HEK293 (cell line): ENCODE results near the gene SLC44A1.

Source experiments
- CTCF ChIA-PET: fragments of 350-600 bp; formaldehyde crosslinking; extraction: SDS; loops from one replicate; lab custom pipeline; 2021; ENCODE audit warnings: antibody characterized with exemption; lab: Yijun Ruan, JAX
- POLR2A ChIA-PET: fragments of 300-600 bp; formaldehyde crosslinking; extraction: SDS; loops from one replicate; lab custom pipeline; 2020; ENCODE audit warnings: antibody characterized with exemption, inconsistent platforms; lab: Yijun Ruan, JAX
- H3K27ac ChIP-seq: fragments of 200-500 bp; sonication (Bioruptor generic); 2 replicates; pipeline ENCODE4 v1.5.1; 2014; ENCODE audit warnings: low read depth, low read length, control low read depth, inconsistent platforms; ENCODE audit errors: extremely low read depth
- H3K36me3 ChIP-seq, 2 experiments: fragments of 200-500 bp in 1 of 2; sonication (Bioruptor generic) in 1 of 2; 1 replicate in 1 of 2; 2 replicates in 1 of 2; pipeline ENCODE4 v1.5.1; 2014 to 2017; ENCODE audit warnings: inconsistent platforms in 2 of 2, low read length in 2 of 2; ENCODE audit not compliant: control insufficient read depth in 2 of 2, insufficient read depth in 1 of 2
- H3K4me1 ChIP-seq: fragments of 200-500 bp; sonication (Bioruptor generic); 2 replicates; pipeline ENCODE4 v1.5.1; 2014; ENCODE audit warnings: mild to moderate bottlenecking, low read length, inconsistent platforms; ENCODE audit not compliant: control insufficient read depth, insufficient read depth
- H3K4me3 ChIP-seq: 2 replicates; pipeline ENCODE4 v1.5.1; 2011; ENCODE audit warnings: low read depth, mild to moderate bottlenecking, control low read depth, low read length, moderate library complexity
- H3K9me3 ChIP-seq: fragments of 200-500 bp; sonication (Bioruptor generic); 2 replicates; pipeline ENCODE4 v1.5.1; 2014; ENCODE audit warnings: low read depth, low read length, inconsistent platforms; ENCODE audit not compliant: control insufficient read depth, insufficient read depth
- BCL6B ChIP-seq: fragments of 450-650 bp; formaldehyde crosslinking; IDR thresholded peaks from 2 replicates; pipeline ENCODE4 v1.5.1; 2017; ENCODE audit warnings: missing biosample characterization, missing genetic modification characterization
- HOXC10 ChIP-seq: sonication (generic); formaldehyde crosslinking; IDR thresholded peaks from 2 replicates; pipeline ENCODE4 v1.8.1; 2023; ENCODE audit warnings: mild to moderate bottlenecking, missing genetic modification reagents
- PRDM1 ChIP-seq: fragments of 450-650 bp; formaldehyde crosslinking; IDR thresholded peaks from 2 replicates; pipeline ENCODE4; 2016; ENCODE audit warnings: missing biosample characterization, missing genetic modification characterization
- PRDM6 ChIP-seq: fragments of 450-650 bp; formaldehyde crosslinking; IDR thresholded peaks from 2 replicates; pipeline ENCODE4 v1.5.1; 2017; ENCODE audit warnings: missing biosample characterization, missing genetic modification characterization
- YY2 ChIP-seq: fragments of 450-650 bp; formaldehyde crosslinking; IDR thresholded peaks from 2 replicates; pipeline ENCODE4 v1.5.1; 2016; ENCODE audit warnings: missing biosample characterization, missing genetic modification characterization
- ZBTB10 ChIP-seq: fragments of 450-650 bp; formaldehyde crosslinking; IDR thresholded peaks from 2 replicates; pipeline ENCODE4 v1.5.1; 2016; ENCODE audit warnings: missing biosample characterization, missing genetic modification characterization
- ZBTB17 ChIP-seq: fragments of 450-650 bp; formaldehyde crosslinking; IDR thresholded peaks from 2 replicates; pipeline ENCODE4 v1.5.1; 2016; ENCODE audit warnings: missing biosample characterization, missing genetic modification characterization
- ZFP37 ChIP-seq: fragments of 450-650 bp; formaldehyde crosslinking; IDR thresholded peaks from 2 replicates; pipeline ENCODE4 v1.5.1; 2016; ENCODE audit warnings: missing biosample characterization, missing genetic modification characterization
- ZFP41 ChIP-seq: fragments of 450-650 bp; formaldehyde crosslinking; IDR thresholded peaks from 2 replicates; pipeline ENCODE4 v1.5.1; 2016; ENCODE audit warnings: missing biosample characterization, missing genetic modification characterization, borderline replicate concordance
- ZNF114 ChIP-seq: fragments of 450-650 bp; formaldehyde crosslinking; IDR thresholded peaks from 2 replicates; pipeline ENCODE4 v1.5.0; 2017; ENCODE audit warnings: missing biosample characterization, missing genetic modification characterization
- ZNF19 ChIP-seq: fragments of 450-650 bp; formaldehyde crosslinking; IDR thresholded peaks from 2 replicates; pipeline ENCODE4; 2016; ENCODE audit warnings: missing biosample characterization, missing genetic modification characterization, low read depth
- ZNF404 ChIP-seq: fragments of 450-650 bp; formaldehyde crosslinking; IDR thresholded peaks from 2 replicates; pipeline ENCODE4 v1.5.1; 2017; ENCODE audit warnings: missing biosample characterization, missing genetic modification characterization
- ZNF423 ChIP-seq: fragments of 450-650 bp; formaldehyde crosslinking; IDR thresholded peaks from 2 replicates; pipeline ENCODE4 v1.5.1; 2016; ENCODE audit warnings: missing biosample characterization, missing genetic modification characterization
- ZNF501 ChIP-seq: fragments of 450-650 bp; formaldehyde crosslinking; IDR thresholded peaks from 2 replicates; pipeline ENCODE4 v1.5.1; 2016; ENCODE audit warnings: missing biosample characterization, missing genetic modification characterization
- ZNF513 ChIP-seq: fragments of 450-650 bp; IDR thresholded peaks from 2 replicates; pipeline ENCODE4 v1.5.1; 2018; ENCODE audit warnings: missing biosample characterization, missing genetic modification characterization
- ZNF521 ChIP-seq: fragments of 450-650 bp; formaldehyde crosslinking; IDR thresholded peaks from 2 replicates; pipeline ENCODE4 v1.5.1; 2017; ENCODE audit warnings: missing biosample characterization, mild to moderate bottlenecking, missing genetic modification characterization
- ZNF610 ChIP-seq: fragments of 450-650 bp; formaldehyde crosslinking; IDR thresholded peaks from 2 replicates; pipeline ENCODE4 v1.5.1; 2016; ENCODE audit warnings: missing biosample characterization, missing genetic modification characterization, borderline replicate concordance
- ZNF768 ChIP-seq: fragments of 450-650 bp; formaldehyde crosslinking; IDR thresholded peaks from 2 replicates; pipeline ENCODE4 v1.5.1; 2018; ENCODE audit warnings: missing biosample characterization, mild to moderate bottlenecking, missing genetic modification characterization

SLC44A1 gene

GRCh38 chr9:105258225-105258737 lies 13.8 kb downstream of the SLC44A1 start:
- ChIA-PET POLR2A (no interaction called here), CTCF (no interaction called here)
- no peaks in the 10 kb centered on the region for H3K9me3 ChIP-seq
- H3K4me3 ChIP-seq = no peak overlapping the region
- peaks cover 6% of the 10 kb centered on the region for H3K4me1 ChIP-seq
- H3K36me3 ChIP-seq = no peaks in the 10 kb centered on the region
- no peak for TF ChIP-seq ZNF114
- TF ChIP-seq ZFP37 (tag by site-specific recombination) = no peak
- TF ChIP-seq ZNF768 (tag by site-specific recombination) = no peak
- no peak overlapping the region for H3K27ac ChIP-seq

GRCh38 chr9:105259274-105259673 lies 14.8 kb downstream of the SLC44A1 start:
- H3K9me3 ChIP-seq = no peaks in the 10 kb centered on the region
- TF ChIP-seq PRDM6 (tag by site-specific recombination) (peak; percentile 50; the same call in 1 of the 2 replicates), PRDM1 (tag by site-specific recombination) (no peak)
- TF ChIP-seq, all 188 proteins: peak for 1
- peaks cover 6% of the 10 kb centered on the region for H3K4me1 ChIP-seq
- POLR2A ChIA-PET = no interaction called here
- CTCF ChIA-PET = no interaction called here
- H3K27ac ChIP-seq = no peak overlapping the region
- no peak overlapping the region for H3K4me3 ChIP-seq
- no peaks in the 10 kb centered on the region for H3K36me3 ChIP-seq

- Histone ChIP-seq H3K9me3 (no peaks in the 10 kb centered on the region), H3K27ac (no peak overlapping the region), H3K4me1 (peaks cover 6% of the 10 kb centered on the region), H3K36me3 (no peaks in the 10 kb centered on the region), H3K4me3 (no peak overlapping the region)
- CTCF ChIA-PET = no interaction called here
- POLR2A ChIA-PET = interaction anchor here (0.5 kb wide), 1 partner anchor 10 kb away, joined by 7 read pairs; no protein-coding TSS in a partner anchor
- TF ChIP-seq ZNF423 = no peak
- no peak for TF ChIP-seq ZFP41 (tag by site-specific recombination)
- TF ChIP-seq ZNF501 (tag by site-specific recombination) = no peak
- TF ChIP-seq ZNF610 = no peak
- TF ChIP-seq ZNF521 (tag by site-specific recombination) = no peak
- no peak for TF ChIP-seq BCL6B (tag by site-specific recombination)
- TF ChIP-seq ZNF404 (tag by site-specific recombination) = no peak
- no peak for TF ChIP-seq ZBTB17 (tag by site-specific recombination)
- TF ChIP-seq HOXC10 (CRISPR knock-in tag) = no peak
- no peak for TF ChIP-seq ZNF19 (tag by site-specific recombination)
Measured at GRCh38 chr9:105259731-105260612, 15.5 kb downstream of the SLC44A1 start.

- TF ChIP-seq YY2 (tag by site-specific recombination) (no peak), ZNF114 (no peak), ZBTB10 (tag by site-specific recombination) (no peak), ZNF513 (tag by site-specific recombination) (no peak)
Measured at GRCh38 chr9:105262497-105262896, 18.0 kb downstream of the SLC44A1 start.

More at GRCh38 chr9:105262497-105262896, 18.0 kb downstream of the SLC44A1 start:
- Histone ChIP-seq H3K4me1 (peaks cover 6% of the 10 kb centered on the region), H3K9me3 (no peaks in the 10 kb centered on the region), H3K36me3 (no peaks in the 10 kb centered on the region), H3K27ac (no peak overlapping the region), H3K4me3 (no peak overlapping the region)
- ChIA-PET POLR2A (interaction anchor here (1.4 kb wide), 1 partner anchor 18 kb away, joined by 4 read pairs; the partner anchor contains the start of gene SLC44A1), CTCF (no interaction called here)
